Measurements from ENCODE around the gene CEACAM21.

Gene CEACAM21

DNA sequence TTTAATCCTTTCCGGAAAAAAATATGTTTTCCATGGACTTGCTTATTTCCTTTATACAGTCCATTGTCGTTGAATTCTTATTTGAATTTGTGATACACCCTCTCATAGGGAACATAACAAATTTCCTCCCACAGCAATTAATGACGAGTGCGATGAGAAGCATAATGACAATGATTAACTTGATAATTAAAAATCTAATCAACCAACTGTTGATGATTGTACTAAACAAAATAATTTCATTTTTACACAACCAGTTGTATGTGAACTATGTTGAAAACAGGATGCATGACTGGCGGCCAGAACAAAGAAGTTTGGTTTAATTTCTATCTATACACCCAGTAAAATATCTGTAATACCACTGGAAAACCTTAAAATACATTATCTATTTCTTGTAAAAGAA, 26.1 kb upstream of the CEACAM21 start:
- Histone ChIP-seq H3F3A (ENCODE audit: insufficient read depth, low read length) (peaks cover 78% of the 10 kb centered on the region), H3K9me3 (replicated peaks; ENCODE audit: insufficient read depth, low read length) (no peaks in the 10 kb centered on the region), H4K20me1 (ENCODE audit: insufficient read depth, low read length) (no peaks in the 10 kb centered on the region), H3K9ac (ENCODE audit: low read length) (peak overlapping the region; percentile 99), H3K79me2 (ENCODE audit: low read length) (peaks cover 87% of the 10 kb centered on the region), H3K4me2 (ENCODE audit: low read depth, low read length) (peak overlapping the region; percentile 90; the same call in 1 of the 2 replicates), H3K9me2 (replicated peaks; ENCODE audit: insufficient read depth, low read length) (no peaks in the 10 kb centered on the region), H3K4me1 (ENCODE audit: low read length) (peaks cover 52% of the 10 kb centered on the region), H3K36me3 (replicated peaks; ENCODE audit: insufficient read depth, low read length) (no peaks in the 10 kb centered on the region; the same call in 1 of the 2 replicates), H2AFZ (ENCODE audit: low read length) (no peak overlapping the region), H3K27me3 (replicated peaks; ENCODE audit: insufficient read depth, low read length) (no peaks in the 10 kb centered on the region), H3K27ac (ENCODE audit: low read length) (peak overlapping the region; percentile 99), H3K4me3 (ENCODE audit: low read length) (peak overlapping the region; percentile 95)
- no peak for TF ChIP-seq EZH2 (optimal IDR thresholded peaks at IDR 0.05; ENCODE audit: low read depth, low read length)
- TF ChIP-seq, protein P1, sequence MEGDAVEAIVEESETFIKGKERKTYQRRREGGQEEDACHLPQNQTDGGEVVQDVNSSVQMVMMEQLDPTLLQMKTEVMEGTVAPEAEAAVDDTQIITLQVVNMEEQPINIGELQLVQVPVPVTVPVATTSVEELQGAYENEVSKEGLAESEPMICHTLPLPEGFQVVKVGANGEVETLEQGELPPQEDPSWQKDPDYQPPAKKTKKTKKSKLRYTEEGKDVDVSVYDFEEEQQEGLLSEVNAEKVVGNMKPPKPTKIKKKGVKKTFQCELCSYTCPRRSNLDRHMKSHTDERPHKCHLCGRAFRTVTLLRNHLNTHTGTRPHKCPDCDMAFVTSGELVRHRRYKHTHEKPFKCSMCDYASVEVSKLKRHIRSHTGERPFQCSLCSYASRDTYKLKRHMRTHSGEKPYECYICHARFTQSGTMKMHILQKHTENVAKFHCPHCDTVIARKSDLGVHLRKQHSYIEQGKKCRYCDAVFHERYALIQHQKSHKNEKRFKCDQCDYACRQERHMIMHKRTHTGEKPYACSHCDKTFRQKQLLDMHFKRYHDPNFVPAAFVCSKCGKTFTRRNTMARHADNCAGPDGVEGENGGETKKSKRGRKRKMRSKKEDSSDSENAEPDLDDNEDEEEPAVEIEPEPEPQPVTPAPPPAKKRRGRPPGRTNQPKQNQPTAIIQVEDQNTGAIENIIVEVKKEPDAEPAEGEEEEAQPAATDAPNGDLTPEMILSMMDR (IDR thresholded peaks at IDR 0.05; ENCODE audit: low read length), result no peak
- TF ChIP-seq EZH2phosphoT487 (IDR thresholded peaks at IDR 0.05; ENCODE audit: low read length), result no peak
- DNase-seq, result no peak

DNA sequence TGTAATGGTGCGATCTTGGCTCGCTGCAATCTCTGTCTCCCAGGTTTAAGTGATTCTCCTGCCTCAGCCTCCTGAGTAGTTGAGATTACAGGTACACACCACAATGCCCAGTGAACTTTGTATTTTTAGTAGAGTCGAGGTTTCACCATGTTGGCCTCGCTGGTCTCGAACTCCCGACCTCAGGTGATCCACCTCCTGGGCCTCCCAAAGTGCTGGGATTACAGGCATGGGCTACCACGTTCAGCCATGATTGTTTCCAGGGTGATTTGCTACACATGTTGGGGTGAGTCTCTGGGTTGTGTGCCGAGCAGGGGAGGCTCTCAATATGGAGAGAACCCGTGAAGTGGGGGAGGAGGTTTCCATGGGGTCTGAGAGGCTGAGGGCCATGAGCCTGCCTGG, 24.8 kb upstream of the CEACAM21 start:
- no peak for DNase-seq
- no peaks in the 10 kb centered on the region for H4K20me1 ChIP-seq (ENCODE audit: insufficient read depth, low read length)
- peak overlapping the region; percentile 99 for H3K9ac ChIP-seq (ENCODE audit: low read length)
- H3K9me2 ChIP-seq (replicated peaks; ENCODE audit: insufficient read depth, low read length), result no peaks in the 10 kb centered on the region
- peak overlapping the region; percentile 90 for H3K4me2 ChIP-seq (ENCODE audit: low read depth, low read length)
- no peaks in the 10 kb centered on the region for H3K9me3 ChIP-seq (replicated peaks; ENCODE audit: insufficient read depth, low read length)
- H3K4me1 ChIP-seq (ENCODE audit: low read length), result peaks cover 57% of the 10 kb centered on the region
- peak overlapping the region; percentile 95 for H3K4me3 ChIP-seq (ENCODE audit: low read length)
- H2AFZ ChIP-seq (ENCODE audit: low read length), result no peak overlapping the region
- peaks cover 90% of the 10 kb centered on the region for H3F3A ChIP-seq (ENCODE audit: insufficient read depth, low read length)
- peaks cover 93% of the 10 kb centered on the region for H3K79me2 ChIP-seq (ENCODE audit: low read length)
- H3K27ac ChIP-seq (ENCODE audit: low read length), result peak overlapping the region; percentile 99
- no peaks in the 10 kb centered on the region for H3K27me3 ChIP-seq (replicated peaks; ENCODE audit: insufficient read depth, low read length)
- peaks cover 1% of the 10 kb centered on the region; the same call in 1 of the 2 replicates for H3K36me3 ChIP-seq (replicated peaks; ENCODE audit: insufficient read depth, low read length)
- TF ChIP-seq EZH2phosphoT487 (IDR thresholded peaks at IDR 0.05; ENCODE audit: low read length) (no peak), EZH2 (optimal IDR thresholded peaks at IDR 0.05; ENCODE audit: low read depth, low read length) (no peak)
- TF ChIP-seq, protein P1 (IDR thresholded peaks at IDR 0.05; ENCODE audit: low read length), result no peak

DNA sequence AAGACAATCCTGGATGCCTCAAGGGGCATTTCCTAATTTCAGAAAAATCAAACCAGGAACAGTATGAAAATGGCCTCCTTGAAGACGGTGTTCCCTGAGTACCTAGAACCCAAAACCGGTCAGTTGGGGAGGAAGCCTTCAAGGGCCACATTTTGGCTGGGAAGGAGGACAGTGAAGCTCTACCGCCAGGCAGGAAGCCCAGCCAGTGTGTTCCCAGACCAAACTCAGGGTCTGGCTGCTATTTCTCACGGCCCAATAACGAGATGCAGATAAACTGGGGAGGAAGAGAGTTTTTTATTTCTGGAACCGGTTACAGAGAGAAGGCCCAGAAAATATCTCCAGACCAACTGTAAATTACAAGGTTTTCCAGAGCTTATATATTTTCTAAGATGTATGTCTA, 24.3 kb upstream of the CEACAM21 start:
- Histone ChIP-seq H3K4me2 (ENCODE audit: low read depth, low read length) (peak overlapping the region; percentile 90), H3K9me3 (replicated peaks; ENCODE audit: insufficient read depth, low read length) (no peaks in the 10 kb centered on the region), H3K27ac (ENCODE audit: low read length) (peak overlapping the region; percentile 99), H3K4me3 (ENCODE audit: low read length) (peak overlapping the region; percentile 95), H3K79me2 (ENCODE audit: low read length) (peaks cover 93% of the 10 kb centered on the region), H3K4me1 (ENCODE audit: low read length) (peaks cover 58% of the 10 kb centered on the region), H2AFZ (ENCODE audit: low read length) (no peak overlapping the region), H3K36me3 (replicated peaks; ENCODE audit: insufficient read depth, low read length) (peaks cover 4% of the 10 kb centered on the region; the same call in 1 of the 2 replicates), H3K9me2 (replicated peaks; ENCODE audit: insufficient read depth, low read length) (no peaks in the 10 kb centered on the region), H3K9ac (ENCODE audit: low read length) (peak overlapping the region; percentile 99), H4K20me1 (ENCODE audit: insufficient read depth, low read length) (no peaks in the 10 kb centered on the region), H3K27me3 (replicated peaks; ENCODE audit: insufficient read depth, low read length) (no peaks in the 10 kb centered on the region), H3F3A (ENCODE audit: insufficient read depth, low read length) (peaks cover 93% of the 10 kb centered on the region)
- DNase-seq, result peak; percentile 48
- no peak for TF ChIP-seq EZH2phosphoT487 (IDR thresholded peaks at IDR 0.05; ENCODE audit: low read length)
- TF ChIP-seq, protein P1 (IDR thresholded peaks at IDR 0.05; ENCODE audit: low read length), result no peak
- no peak for TF ChIP-seq EZH2 (optimal IDR thresholded peaks at IDR 0.05; ENCODE audit: low read depth, low read length)
